H9 (cell line): Measurements from ENCODE around the gene IQCE. TPM values are rescaled to one million over a fixed set of nuclear protein-coding genes. Genes with fewer than 3 reads are reported as not detected.

Experiments
- DNase-seq: peaks from one replicate; pipeline ENCODE4 v3.0.0-alpha.2; 2017
- H2AFZ ChIP-seq: one replicate; pipeline ENCODE4 v1.6.1; 2013; ENCODE audit warnings: mild to moderate bottlenecking, low read length, control low read depth, moderate library complexity
- H2AK5ac ChIP-seq: 2 replicates; pipeline ENCODE4 v1.6.1; 2013; ENCODE audit warnings: low read length, control low read depth, mixed read lengths; ENCODE audit not compliant: insufficient read length
- H2BK120ac ChIP-seq: one replicate; pipeline ENCODE4 v1.6.1; 2013; ENCODE audit warnings: low read depth, mild to moderate bottlenecking, low read length, control low read depth, inconsistent platforms; ENCODE audit not compliant: poor library complexity, severe bottlenecking
- H2BK12ac ChIP-seq: 2 replicates; pipeline ENCODE4 v1.6.1; 2013; ENCODE audit warnings: low read length, control low read depth, mixed read lengths, low read depth; ENCODE audit not compliant: insufficient read length
- H2BK15ac ChIP-seq: 2 replicates; pipeline ENCODE4 v1.6.1; 2013; ENCODE audit warnings: low read depth, low read length, control low read depth
- H2BK20ac ChIP-seq: one replicate; pipeline ENCODE4 v1.6.1; 2013; ENCODE audit warnings: low read depth, mild to moderate bottlenecking, low read length, control low read depth, inconsistent platforms; ENCODE audit not compliant: poor library complexity, severe bottlenecking
- H2BK5ac ChIP-seq: 2 replicates; pipeline ENCODE4 v1.6.1; 2013; ENCODE audit warnings: low read length, control low read depth, mixed read lengths; ENCODE audit not compliant: insufficient read length
- H3K14ac ChIP-seq: 2 replicates; pipeline ENCODE4 v1.6.1; 2013; ENCODE audit warnings: low read length, control low read depth; ENCODE audit not compliant: insufficient read depth
- H3K18ac ChIP-seq: 2 replicates; pipeline ENCODE4 v1.6.1; 2013; ENCODE audit warnings: low read depth, mild to moderate bottlenecking, mixed read lengths, low read length, control low read depth; ENCODE audit not compliant: insufficient read length
- H3K23ac ChIP-seq: 2 replicates; pipeline ENCODE4 v1.6.1; 2013; ENCODE audit warnings: low read length, control low read depth, mixed read lengths, low read depth; ENCODE audit not compliant: insufficient read length
- H3K23me2 ChIP-seq: 2 replicates; pipeline ENCODE4 v1.6.1; 2013; ENCODE audit warnings: low read depth, mild to moderate bottlenecking, mixed read lengths, low read length, control low read depth; ENCODE audit not compliant: insufficient read length, poor library complexity, severe bottlenecking
- H3K27ac ChIP-seq: 2 replicates; pipeline ENCODE4 v1.5.1; 2013; ENCODE audit warnings: low read length, control low read depth, mixed read lengths, low read depth; ENCODE audit not compliant: insufficient read length
- H3K27me3 ChIP-seq: 2 replicates; pipeline ENCODE4 v1.6.1; 2013; ENCODE audit warnings: low read length, control low read depth, inconsistent platforms; ENCODE audit not compliant: insufficient read depth
- H3K4ac ChIP-seq: 2 replicates; pipeline ENCODE4 v1.6.1; 2013; ENCODE audit warnings: low read depth, mild to moderate bottlenecking, control low read depth, inconsistent platforms, low read length, moderate library complexity
- H3K4me1 ChIP-seq: 2 replicates; pipeline ENCODE4 v1.6.1; 2013; ENCODE audit warnings: low read length, control low read depth, inconsistent platforms; ENCODE audit not compliant: insufficient read depth
- H3K4me2 ChIP-seq: 2 replicates; pipeline ENCODE4 v1.6.1; 2013; ENCODE audit warnings: low read length, control low read depth, mixed read lengths; ENCODE audit not compliant: insufficient read length, insufficient read depth
- H3K56ac ChIP-seq: 2 replicates; pipeline ENCODE4 v1.6.1; 2013; ENCODE audit warnings: low read depth, mild to moderate bottlenecking, mixed read lengths, low read length, control low read depth; ENCODE audit not compliant: insufficient read length
- H3K79me1 ChIP-seq: 2 replicates; pipeline ENCODE4 v1.6.1; 2013; ENCODE audit warnings: low read depth, mild to moderate bottlenecking, moderate library complexity, low read length, control low read depth, inconsistent platforms; ENCODE audit not compliant: insufficient read depth, poor library complexity, severe bottlenecking
- H3K79me2 ChIP-seq: 2 replicates; pipeline ENCODE4 v1.6.1; 2013; ENCODE audit warnings: low read length, control low read depth, inconsistent platforms; ENCODE audit not compliant: insufficient read depth
- H3K9ac ChIP-seq: 2 replicates; pipeline ENCODE4 v1.6.1; 2013; ENCODE audit warnings: low read length, control low read depth, mixed read lengths; ENCODE audit not compliant: insufficient read length; ENCODE audit errors: extremely low read depth
- H3K9me3 ChIP-seq: one replicate; pipeline ENCODE4 v1.6.1; 2013; ENCODE audit warnings: low read depth, low read length, inconsistent platforms; ENCODE audit not compliant: control insufficient read depth
- H3T11ph ChIP-seq: one replicate; pipeline ENCODE4 v1.6.1; 2013; ENCODE audit warnings: mild to moderate bottlenecking, low read length, control low read depth, inconsistent platforms
- H4K20me1 ChIP-seq: one replicate; pipeline ENCODE4 v1.6.1; 2013; ENCODE audit not compliant: control insufficient read depth, insufficient read length, insufficient read depth
- H4K5ac ChIP-seq: 2 replicates; pipeline ENCODE4 v1.6.1; 2013; ENCODE audit warnings: low read depth, mild to moderate bottlenecking, mixed read lengths, low read length, control low read depth; ENCODE audit not compliant: insufficient read length
- H4K8ac ChIP-seq: replicated peaks from 2 replicates; pipeline ENCODE4 v1.6.1; 2013; ENCODE audit warnings: low read length, control low read depth, mixed read lengths, low read depth; ENCODE audit not compliant: insufficient read length
- H4K91ac ChIP-seq: 2 replicates; pipeline ENCODE4 v1.6.1; 2013; ENCODE audit warnings: low read depth, mild to moderate bottlenecking, moderate library complexity, mixed read lengths, low read length, control low read depth; ENCODE audit not compliant: insufficient read length
- H3K27ac Mint-ChIP-seq, 3 experiments: 2 replicates in 2 of 3; 3 replicates in 1 of 3; pipeline ENCODE4 v1.8.0; 2020 to 2021; ENCODE audit warnings: mixed read lengths in 3 of 3, mild to moderate bottlenecking in 1 of 3, moderate library complexity in 1 of 3
- H3K27me3 Mint-ChIP-seq: 2 replicates; pipeline ENCODE4 v1.8.0; 2021; ENCODE audit warnings: low read depth, mild to moderate bottlenecking, moderate library complexity, mixed read lengths
- H3K36me3 Mint-ChIP-seq, 3 experiments: 2 replicates in 2 of 3; 3 replicates in 1 of 3; pipeline ENCODE4 v1.8.0; 2020 to 2021; ENCODE audit warnings: low read depth in 3 of 3, mixed read lengths in 3 of 3; ENCODE audit not compliant: insufficient read depth in 1 of 3
- H3K4me1 Mint-ChIP-seq, 2 experiments: 2 replicates each; pipeline ENCODE4 v1.8.0; 2020; ENCODE audit warnings: mixed read lengths in 2 of 2
- H3K4me3 Mint-ChIP-seq, 2 experiments: 2 replicates in 1 of 2; 3 replicates in 1 of 2; pipeline ENCODE4 v1.8.0; 2020 to 2021; ENCODE audit warnings: mild to moderate bottlenecking in 2 of 2, mixed read lengths in 2 of 2, moderate library complexity in 1 of 2
- H3K9me3 Mint-ChIP-seq, 2 experiments: 2 replicates in 1 of 2; 3 replicates in 1 of 2; pipeline ENCODE4 v1.8.0; 2020; ENCODE audit warnings: mild to moderate bottlenecking in 2 of 2, mixed read lengths in 2 of 2, moderate library complexity in 1 of 2
- WGBS: extraction: QIAGEN DNeasy Blood & Tissue Kit; methylation state at CpG from one replicate; pipeline ENCODE4 v1.1.7; 2013; ENCODE audit warnings: missing lambda C conversion rate, low lambda C conversion rate, mixed read lengths; ENCODE audit not compliant: insufficient read length; ENCODE audit errors: extremely low coverage; 5-methylcytosine and 5-hydroxymethylcytosine counted together
- total RNA-seq: library from RNA; stranded (reverse); gene quantifications from 2 replicates; pipeline ENCODE4 v1.2.1, GENCODE V29; 2021
- TF ChIP-seq, protein P1 (sequence below): fragments of 200-600 bp; sonication (generic); conservative IDR thresholded peaks from 3 replicates; pipeline ENCODE4 v1.8.0; 2021; ENCODE audit warnings: antibody characterized with exemption, mild to moderate bottlenecking

IQCE gene
- total RNA-seq, 1 experiment from 2014 or later = 7.0 TPM

GRCh38 chr7:2638224-2638991 lies 79.6 kb downstream of the IQCE start:
- no peak overlapping the region for H3K4ac ChIP-seq
- H3K18ac ChIP-seq = no peak overlapping the region
- no peak overlapping the region for H3K4me3 Mint-ChIP-seq
- no peak overlapping the region for H3K23ac ChIP-seq
- no peak overlapping the region for H2AFZ ChIP-seq
- no peak overlapping the region for H4K5ac ChIP-seq
- no peak overlapping the region for H2BK12ac ChIP-seq
- H3K23me2 ChIP-seq = peaks cover 6% of the 10 kb centered on the region
- no peak for DNase-seq
- no peak overlapping the region for H3K9ac ChIP-seq
- H2BK20ac ChIP-seq = no peak overlapping the region
- H3K4me1 ChIP-seq = no peaks in the 10 kb centered on the region
- no peaks in the 10 kb centered on the region for H3K9me3 Mint-ChIP-seq
- TF ChIP-seq, protein P1, sequence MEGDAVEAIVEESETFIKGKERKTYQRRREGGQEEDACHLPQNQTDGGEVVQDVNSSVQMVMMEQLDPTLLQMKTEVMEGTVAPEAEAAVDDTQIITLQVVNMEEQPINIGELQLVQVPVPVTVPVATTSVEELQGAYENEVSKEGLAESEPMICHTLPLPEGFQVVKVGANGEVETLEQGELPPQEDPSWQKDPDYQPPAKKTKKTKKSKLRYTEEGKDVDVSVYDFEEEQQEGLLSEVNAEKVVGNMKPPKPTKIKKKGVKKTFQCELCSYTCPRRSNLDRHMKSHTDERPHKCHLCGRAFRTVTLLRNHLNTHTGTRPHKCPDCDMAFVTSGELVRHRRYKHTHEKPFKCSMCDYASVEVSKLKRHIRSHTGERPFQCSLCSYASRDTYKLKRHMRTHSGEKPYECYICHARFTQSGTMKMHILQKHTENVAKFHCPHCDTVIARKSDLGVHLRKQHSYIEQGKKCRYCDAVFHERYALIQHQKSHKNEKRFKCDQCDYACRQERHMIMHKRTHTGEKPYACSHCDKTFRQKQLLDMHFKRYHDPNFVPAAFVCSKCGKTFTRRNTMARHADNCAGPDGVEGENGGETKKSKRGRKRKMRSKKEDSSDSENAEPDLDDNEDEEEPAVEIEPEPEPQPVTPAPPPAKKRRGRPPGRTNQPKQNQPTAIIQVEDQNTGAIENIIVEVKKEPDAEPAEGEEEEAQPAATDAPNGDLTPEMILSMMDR = no peak
- H2BK120ac ChIP-seq = no peak overlapping the region
- no peak overlapping the region for H3K4me2 ChIP-seq
- peaks cover 34% of the 10 kb centered on the region; the same call in 1 of the 2 replicates for H3K79me2 ChIP-seq
- no peak overlapping the region for H4K8ac ChIP-seq
- H3K9me3 ChIP-seq = no peaks in the 10 kb centered on the region
- H3T11ph ChIP-seq = no peak overlapping the region
- H3K36me3 Mint-ChIP-seq = peaks cover 1 to 8% (median 7%) of the 10 kb centered on the region in 3 experiments; a peak in 5 of 7 replicates
- no peak overlapping the region for H2AK5ac ChIP-seq
- no peak overlapping the region for H3K27ac ChIP-seq
- no peak overlapping the region for H4K91ac ChIP-seq
- H3K79me1 ChIP-seq = no peaks in the 10 kb centered on the region
- peaks cover 4% of the 10 kb centered on the region for H4K20me1 ChIP-seq
- H3K56ac ChIP-seq = no peak overlapping the region
- WGBS = no CpG with 5 or more reads among the region's 34 CpGs
- H2BK15ac ChIP-seq = no peak overlapping the region
- no peaks in the 10 kb centered on the region for H3K27me3 ChIP-seq
- H3K27me3 Mint-ChIP-seq = no peaks in the 10 kb centered on the region
- peaks cover 15 to 19% of the 10 kb centered on the region in 2 experiments for H3K4me1 Mint-ChIP-seq
- H2BK5ac ChIP-seq = no peak overlapping the region
- no peak overlapping the region; the same call in 1 of the 2 replicates for H3K14ac ChIP-seq
- no peak overlapping the region; a peak in 1 of 7 replicates for H3K27ac Mint-ChIP-seq
